Fibroblast of lung (primary cell): ENCODE measurements around the gene AP2B1.

Source experiments
- CTCF ChIP-seq, 2 donors: IDR thresholded peaks in 1 of 2; conservative IDR thresholded peaks in 1 of 2; 1 replicate in 1 of 2; 2 replicates in 1 of 2; pipeline ENCODE4 v1.5.1; 2011 to 2012; ENCODE audit warnings: low read length in 2 of 2, control low read depth in 1 of 2, inconsistent platforms in 1 of 2, low read depth in 1 of 2, mild to moderate bottlenecking in 1 of 2
- EZH2 ChIP-seq: IDR thresholded peaks from 2 replicates; pipeline ENCODE4 v1.5.1; 2012; ENCODE audit warnings: low read length, control low read depth, mild to moderate bottlenecking; ENCODE audit errors: missing control alignments

GRCh38 chr17:35578197-35578928 is 8.8 kb upstream of the AP2B1 start, which contains the start of gene PEX12:
- TF ChIP-seq EZH2 (no peak), CTCF (conservative IDR thresholded peaks at IDR 0.05 in 1 of 2, IDR thresholded peaks at IDR 0.05 in 1 of 2; ENCODE audit: low read depth in 1 of 2, low read length in 2 of 2) (no peak)
